ENCODE data around the gene IFI27L2.

The IFI27L2 gene

DNA sequence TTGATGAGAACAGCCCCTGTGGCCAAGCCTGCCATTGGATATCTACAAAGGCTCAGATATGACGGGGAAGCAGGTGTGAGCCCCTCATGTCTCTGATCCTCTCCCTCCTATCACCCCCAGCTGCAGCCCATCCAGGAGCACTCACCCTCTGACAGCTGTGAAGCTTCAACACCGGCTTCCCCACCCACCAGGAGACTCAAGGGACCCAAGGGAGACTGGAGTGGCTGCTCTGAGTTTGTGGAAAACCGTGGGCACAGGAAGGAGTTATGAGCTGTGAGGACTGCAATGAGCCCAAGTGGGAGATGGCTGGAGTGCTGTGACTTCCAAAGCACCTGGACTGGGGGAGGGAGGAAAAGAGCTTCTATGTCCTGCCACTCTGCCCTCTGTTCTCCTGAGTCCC, 7.9 kb downstream of the IFI27L2 start:
- DNase-seq: no peak

DNA sequence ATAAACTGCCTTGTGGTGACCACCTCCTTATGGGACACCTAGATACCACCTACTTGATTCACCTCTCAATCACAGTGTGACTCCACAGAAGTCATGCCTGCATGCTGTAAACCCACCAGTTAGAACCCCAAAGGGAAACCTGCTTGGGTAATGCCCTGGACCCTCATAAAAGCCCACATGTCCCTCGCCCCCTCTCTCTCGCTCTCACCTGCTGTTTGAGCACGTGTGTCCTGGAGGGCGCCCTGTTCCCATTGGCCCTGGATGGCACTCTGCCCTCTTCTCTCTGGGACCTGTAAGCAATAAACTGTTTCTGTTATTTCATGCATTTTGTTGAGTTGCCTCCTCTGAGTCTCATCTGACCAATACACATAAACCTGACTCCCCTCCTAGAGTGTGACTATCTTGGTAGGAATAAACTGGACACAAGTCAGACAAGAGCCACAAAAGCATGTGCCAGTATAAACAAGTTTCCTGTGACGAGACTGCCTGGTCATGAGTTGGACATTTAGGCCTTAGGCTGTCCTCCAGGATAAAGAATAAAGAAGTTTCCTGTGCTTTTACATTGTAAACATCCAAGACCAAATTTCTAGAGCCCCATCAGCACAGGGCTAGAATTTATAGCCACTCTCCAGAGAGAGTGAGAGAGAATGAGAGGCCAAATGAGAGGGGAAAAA, 8.6 kb downstream of the IFI27L2 start:
- no peak for DNase-seq

DNA sequence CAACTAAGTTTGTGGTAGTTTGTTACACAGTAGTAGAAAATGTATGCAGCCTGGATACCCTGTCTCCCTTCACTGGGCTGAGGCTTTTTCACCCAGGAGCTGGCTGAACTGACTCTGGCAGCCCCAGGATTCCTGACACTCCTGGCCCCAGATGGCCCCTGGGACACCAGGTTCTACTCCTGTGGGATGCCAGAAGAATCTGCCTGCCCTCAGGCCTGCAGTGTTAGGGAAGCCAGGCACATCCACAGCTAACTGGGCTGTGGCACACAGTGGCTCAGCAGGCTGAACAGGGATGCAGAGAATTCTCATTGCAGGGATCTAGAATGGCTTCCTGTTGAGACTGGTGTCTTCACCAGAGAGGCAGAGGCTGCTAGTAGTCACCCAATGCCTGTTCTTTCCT, 10.3 kb downstream of the IFI27L2 start:
- no peak for DNase-seq

DNA sequence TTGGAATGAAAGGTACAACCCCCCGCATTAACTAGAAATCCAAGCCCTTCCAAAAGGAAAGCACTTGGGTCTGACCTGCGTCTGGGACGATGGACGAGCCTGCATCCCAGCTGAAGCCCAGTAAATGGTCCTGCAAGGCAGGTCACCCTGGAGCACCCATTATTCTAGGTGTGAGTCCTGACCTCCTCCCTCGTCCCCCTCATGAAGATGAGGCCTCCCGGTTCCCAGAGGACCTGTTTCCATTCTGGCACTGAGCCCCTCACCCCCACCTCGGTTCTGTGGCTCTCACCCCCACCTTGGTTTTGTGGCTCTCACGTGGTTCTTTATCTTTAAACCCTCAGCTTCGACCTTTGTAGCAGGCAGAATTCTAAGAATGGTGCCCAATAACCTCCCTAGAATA, 11.5 kb downstream of the IFI27L2 start:
- DNase-seq: no peak

DNA sequence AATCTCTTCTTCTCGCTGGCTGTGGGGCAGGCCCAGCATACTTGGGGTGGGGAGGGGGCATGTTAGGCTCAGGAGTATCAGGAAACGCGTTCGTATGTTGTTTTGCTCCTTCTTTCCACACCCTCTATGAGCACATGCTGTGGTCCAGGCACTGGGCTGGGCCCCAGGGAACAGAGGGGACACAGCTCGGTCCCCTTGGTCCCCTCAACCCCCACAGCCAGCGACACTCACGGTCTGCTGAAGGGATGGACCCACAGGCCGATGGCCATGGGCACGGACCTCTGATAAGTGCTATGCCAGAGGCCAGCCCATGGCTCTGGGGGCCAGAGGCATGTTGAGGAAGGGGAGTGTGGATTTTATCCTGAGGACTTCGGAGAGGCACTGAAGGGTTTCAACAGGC, 12.7 kb downstream of the IFI27L2 start:
- DNase-seq: no peak

DNA sequence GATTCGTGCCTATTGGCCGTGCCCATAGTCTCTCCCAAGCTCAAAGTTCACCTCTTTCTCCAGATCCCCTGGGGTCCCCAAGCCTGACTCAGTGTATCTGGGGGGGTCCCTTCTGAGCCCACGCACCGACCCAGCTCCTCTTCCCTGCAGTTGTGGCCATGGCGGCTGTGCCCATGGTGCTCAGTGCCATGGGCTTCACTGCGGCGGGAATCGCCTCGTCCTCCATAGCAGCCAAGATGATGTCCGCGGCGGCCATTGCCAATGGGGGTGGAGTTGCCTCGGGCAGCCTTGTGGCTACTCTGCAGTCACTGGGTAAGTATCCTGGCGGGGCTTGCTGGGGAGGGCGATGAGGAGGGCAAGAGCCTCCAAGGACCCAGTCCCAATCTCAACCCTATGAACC, 13.8 kb downstream of the IFI27L2 start:
- no peak for DNase-seq

DNA sequence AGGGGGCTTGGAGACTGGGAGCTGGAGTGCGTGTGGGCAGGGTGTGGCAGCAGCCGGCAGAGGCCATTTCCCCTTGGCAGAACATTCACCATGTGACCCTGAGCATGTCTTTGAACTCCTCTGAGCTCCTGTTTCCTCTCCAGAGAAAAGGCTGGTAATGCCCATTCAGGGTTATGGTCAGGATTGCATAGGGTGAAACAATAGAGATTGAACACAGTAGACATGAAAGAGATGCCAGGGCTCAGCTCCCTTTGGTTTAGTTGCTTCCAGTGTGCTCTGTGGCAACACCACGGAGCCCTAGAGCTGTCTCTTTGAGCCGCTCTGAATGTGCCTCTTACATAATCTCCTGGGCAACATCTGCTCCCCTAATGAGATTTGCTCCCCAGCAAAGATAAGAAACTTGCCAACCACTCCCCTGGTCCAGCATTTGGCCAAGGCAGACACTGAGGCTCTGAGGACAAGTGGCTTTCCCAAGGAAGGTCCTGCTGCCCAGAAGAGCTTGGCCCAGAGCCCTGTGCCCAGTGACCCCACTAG, 14.3 kb downstream of the IFI27L2 start:
- no peak for DNase-seq

DNA sequence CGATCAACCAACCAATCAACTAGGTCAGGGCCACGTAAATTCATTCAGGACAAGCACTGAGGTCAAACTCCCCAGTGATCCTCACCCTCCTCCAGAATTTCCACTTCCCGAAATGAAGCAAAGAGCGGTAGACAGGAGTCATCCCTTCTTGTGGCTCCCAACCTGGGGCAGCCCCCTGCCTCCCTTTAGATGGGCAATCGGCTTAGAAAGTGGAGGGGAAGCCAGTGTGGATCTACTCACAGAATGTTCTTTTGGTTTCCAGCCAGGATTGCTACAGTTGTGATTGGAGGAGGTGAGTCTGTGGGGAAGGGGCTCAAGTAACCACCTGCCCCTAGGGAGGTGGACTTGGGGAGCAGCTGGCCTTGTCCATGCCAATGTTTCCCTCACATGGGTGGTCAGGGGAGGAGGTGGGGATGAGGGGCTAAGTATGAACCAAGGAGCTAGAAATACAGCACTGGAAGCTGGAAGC, 14.8 kb downstream of the IFI27L2 start:
- no peak for DNase-seq

DNA sequence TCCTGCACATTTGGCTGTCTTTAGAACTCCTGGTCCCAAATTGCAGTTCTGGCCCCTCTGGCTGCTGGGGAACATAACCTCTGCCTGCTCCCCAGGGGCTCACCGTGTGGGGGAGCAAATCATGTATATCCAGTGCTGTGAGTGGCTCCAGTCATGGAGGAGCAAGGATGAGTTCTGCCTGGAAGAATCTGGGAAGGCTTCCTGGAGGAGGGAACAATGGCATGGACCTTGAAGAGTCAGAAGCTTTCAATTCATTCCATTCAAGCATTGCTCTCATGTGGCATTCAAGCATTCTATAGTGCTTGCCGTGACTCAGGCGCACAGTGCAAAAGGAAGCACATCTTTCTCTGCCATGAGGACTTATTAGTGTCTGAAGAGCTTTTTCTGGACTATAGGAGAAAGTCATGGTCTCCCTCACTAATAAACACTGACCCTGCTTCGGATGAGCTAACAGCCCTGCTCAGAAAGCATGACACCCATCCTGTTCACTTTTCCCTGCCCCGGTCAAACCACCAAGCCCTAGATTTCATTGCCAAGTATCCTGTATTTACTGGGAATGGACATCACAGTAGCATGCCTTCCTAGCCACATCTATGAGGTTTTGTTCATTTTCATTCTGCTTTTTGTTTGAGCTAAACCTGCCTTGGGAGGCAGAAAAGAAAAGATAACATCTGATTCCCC, 15.4 kb downstream of the IFI27L2 start:
- DNase-seq: no peak

DNA sequence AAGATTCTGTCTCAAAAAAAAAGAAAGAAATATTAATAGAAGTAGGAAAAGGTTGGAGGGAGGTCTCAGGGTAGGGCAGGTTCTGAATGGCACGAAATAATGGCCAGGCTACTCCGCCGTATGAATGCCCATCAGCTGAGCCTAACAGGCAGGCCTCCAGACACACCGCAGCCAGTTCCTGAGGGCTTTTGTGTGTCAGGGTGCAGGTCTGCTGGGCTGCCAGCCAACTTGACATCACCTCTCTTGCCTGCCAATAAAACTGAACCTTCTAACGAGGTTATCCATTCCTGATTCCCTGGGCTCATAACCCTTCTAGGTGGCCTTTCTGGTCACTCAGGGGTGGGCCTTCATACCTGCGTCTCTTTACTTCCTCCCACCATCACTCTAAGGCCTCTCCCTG, 15.9 kb downstream of the IFI27L2 start:
- DNase-seq: no peak

DNA sequence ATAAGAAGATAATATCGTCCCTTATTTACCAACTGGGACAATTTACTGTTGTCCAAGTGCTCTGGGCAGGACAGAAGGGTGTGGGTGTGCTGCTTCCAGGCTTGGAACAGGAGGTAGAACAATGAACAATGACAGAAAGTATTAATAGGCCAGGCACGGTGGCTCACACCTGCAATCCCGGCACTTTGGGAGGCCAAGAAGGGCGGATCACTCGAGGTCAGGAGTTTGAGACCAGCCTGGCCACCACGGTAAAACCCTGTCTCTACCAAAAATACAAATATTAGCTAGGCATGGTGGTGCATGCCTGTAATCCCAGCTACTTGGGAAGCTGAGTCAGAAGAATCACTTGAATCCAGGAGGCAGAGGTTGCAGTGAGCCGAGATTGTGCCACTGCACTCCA, 16.3 kb downstream of the IFI27L2 start:
- DNase-seq: no peak

DNA sequence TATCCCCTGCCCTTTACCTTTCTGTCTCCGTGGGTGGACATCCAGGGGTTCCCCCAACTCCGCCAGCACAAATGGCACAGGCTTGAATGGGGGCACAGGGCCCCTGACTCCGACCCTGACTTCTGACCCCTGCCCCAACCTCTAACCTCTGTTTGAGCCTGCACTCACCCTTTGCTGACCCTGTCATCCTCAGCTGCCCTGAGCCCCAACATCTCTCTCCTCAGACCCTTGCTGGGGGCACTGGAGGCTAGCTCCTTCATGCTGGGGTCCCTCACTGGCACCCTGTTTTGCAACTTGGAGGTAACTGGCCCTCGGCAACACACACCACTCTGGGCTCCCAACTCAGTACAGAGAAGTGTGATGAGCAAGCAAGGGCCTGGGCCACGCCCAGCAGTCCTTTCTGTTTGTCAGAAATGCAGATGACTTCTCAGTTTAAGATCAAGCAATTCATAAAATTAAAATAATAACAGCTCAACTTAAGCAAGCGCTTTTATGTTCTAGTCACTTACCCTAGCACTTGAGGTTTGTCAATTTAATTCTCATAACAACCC, 16.8 kb downstream of the IFI27L2 start:
- DNase-seq: no peak

DNA sequence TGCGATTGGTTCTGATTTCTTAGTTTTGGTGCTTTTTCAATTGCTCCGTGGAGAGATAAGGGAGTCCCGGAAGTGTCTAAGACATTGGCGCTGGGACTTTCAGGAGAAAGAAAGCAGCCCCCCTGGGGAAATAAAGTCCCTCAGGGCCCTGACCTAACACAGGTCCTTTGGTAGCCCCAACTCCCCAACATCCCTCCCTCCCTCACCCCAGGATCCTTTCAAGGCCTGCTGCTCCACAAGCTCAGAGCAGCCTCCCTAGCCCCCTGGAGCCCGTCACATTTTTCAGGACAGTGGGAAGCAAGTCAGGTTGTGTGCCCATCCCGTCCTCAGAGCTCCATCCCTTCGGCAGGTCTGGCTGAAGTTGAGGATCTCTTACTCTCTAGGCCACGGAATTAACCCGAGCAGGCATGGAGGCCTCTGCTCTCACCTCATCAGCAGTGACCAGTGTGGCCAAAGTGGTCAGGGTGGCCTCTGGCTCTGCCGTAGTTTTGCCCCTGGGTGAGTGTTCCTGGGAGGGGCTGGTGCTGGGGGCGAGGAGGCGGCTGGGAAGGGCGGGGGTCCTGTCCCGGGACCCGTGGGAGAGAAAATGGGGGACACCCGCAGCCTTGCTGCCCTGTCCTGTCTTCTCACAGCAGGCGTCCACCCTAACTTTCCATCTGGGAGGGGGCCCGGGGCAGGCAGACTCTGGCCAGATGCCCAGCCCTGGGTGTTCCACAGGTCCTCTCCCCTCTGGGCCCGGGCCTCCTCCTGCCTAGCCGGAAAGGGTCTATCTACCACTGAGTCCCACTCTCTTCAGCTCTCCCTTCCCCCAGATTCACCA, 17.9 kb downstream of the IFI27L2 start:
- DNase-seq: no peak

DNA sequence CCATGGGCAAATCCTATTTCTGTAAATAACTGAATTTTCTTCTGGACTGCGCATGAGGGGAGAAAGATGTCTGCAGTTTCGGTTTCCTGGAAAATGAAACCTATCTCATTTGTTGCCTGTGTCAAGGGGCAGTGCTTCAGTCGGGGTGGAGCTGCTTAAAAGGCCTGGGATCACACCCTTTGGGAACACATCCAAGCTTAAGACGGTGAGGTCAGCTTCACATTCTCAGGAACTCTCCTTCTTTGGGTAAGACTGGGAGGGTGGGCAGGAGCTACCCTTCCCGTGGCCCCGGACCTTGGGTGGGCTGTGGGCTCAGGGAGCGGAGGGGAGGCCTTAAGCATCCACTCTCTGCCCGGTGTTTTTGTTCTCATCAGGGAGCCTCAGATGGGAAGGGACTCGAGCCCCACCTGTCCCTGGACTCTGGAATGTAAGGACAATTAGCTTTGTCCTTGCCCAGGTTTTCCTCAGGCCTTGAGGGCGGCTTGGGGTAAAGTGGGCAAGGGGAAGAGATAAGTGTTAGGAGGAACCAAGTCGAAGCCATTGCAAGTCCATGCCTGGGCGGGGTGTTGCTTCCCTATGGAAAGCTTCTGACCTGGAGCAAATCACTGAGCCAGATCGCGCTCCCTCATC, 18.7 kb downstream of the IFI27L2 start, which contains the start of gene IFI27:
IFI27 (plus strand) TSS at position 185 of the 630 bp plus-strand sequence.
- DNase-seq: no peak

DNA sequence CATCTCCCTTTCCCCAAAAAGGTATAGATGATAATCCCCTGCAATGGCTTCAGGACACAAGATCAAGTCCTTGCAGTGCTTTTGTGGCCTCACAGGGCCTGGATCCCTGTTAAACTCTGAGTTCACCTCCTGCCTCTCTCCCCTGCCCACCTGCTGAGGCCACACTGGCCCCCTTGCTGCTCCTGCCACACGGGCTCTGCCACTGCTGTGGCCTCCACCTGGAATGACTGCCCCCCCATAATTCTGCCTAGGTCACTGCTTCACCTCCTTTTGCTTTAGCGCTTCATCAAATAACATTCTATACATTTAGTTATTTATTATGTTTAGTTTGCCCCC, 19.5 kb downstream of the IFI27L2 start:
- DNase-seq: no peak

DNA sequence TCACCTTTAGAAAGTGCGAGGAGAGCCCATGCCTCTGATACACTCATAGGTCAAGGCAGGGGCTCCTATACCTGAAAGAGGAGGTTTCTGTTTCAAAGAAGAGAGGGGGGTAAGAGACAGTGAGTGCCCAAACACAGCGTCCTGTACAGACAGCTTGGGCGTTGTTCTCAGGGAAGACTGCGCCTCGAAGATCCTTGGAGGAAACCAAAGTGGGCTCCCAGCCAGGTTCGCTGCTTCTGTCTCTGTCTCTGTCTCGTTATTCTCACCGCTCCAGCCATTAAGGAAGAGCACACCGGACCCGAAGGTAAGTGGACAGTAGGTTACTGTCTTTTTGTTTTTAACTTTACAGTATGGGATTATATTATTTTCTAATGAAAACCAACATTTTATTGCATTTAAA, 24.7 kb downstream of the IFI27L2 start:
- DNase-seq: no peak

DNA sequence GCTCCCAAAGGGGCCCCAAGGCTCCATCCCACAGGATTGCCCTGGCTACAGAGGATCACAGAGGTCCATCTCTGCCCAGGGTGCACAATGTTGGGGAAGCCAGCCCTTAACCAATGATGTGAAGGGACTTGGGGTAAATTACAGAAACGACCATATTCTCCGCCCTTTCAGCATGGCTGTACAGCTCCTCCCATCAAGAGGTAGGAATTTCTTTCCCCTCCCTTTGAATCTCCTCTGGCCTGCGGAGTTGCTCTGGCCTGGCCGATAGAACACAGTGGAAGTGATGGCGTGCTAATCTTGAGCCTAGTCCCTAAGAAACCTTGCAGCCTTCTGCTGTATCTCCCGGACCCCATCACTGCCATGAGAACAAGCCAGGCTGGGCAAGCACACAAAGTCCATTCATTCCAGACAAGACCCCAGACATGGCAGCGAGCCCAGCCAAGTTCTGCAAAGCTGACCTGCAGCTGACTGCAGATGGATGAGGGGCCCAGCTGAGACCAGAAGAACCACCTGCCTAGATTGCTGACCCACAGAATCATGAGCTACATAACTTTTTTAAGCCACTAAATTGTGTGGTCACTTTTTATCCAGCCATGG, 25.8 kb downstream of the IFI27L2 start:
- DNase-seq: no peak

DNA sequence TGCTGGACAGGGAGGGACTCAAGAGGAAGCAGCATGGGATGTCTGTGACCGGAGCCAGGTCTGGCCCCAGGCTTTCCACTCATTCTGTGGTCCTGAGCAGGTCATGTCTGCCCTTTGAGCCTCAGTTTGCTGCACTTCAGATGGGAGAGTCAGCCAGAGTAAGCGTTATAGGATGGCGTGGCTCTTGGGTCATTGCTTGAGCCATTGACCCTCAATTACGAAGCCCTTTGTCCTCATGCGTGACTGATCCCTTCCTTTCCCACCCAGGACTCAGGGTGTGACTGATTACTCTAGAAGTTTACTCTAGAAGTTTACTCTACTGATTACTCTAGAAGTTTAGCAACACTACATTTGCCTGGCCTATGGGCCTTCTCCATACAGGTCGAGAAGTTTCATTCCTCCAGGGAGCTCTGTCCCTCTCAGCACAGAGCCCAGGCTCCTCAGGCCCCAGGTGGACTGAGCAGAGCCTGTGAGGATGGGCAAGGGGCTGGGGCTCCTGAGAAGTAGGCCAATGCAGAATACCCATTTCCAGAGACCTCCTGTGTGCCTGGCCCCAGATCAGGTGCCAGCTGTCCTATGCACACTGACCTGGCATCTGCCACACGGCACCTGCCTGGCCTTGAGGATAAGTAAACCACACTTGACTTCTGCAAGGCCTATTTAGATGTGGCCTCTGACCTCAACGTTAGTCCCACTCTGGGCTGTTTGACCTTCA, 26.5 kb downstream of the IFI27L2 start:
- DNase-seq: no peak

DNA sequence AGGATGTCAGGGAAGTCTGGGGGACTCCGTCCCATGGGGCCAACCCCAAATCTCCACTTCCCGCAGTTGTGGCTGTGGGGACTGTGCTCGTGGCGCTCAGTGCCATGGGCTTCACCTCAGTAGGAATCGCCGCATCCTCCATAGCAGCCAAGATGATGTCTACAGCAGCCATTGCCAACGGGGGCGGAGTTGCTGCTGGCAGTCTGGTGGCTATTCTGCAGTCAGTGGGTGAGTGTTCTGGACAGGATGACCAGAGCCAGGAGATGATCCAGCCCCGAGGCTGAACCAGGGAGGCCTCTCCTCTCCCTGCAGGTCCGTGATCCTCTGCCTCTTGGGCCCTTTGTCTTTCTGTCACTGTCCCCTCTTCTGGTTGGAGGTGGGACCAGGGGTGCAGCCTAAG, 27.7 kb downstream of the IFI27L2 start:
- no peak for DNase-seq

DNA sequence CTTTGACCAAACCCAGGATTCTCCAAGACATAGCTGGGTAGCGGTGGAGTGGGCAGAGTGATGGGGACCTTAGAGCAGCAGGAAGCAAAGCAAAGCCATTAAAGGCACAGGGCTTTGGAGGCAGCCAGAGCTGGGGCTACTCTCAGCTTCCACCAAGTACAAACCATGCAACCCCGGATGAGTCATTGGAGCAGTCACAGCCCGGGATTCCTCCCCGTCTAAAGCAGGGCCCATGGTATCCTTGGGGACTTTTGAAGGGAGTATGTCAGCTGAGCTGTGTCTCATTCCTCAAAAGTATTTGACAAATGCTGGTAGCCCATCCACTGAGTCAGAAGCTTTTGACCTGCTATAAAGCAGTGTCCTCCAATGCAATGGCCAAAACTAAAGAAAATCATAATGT, 28.6 kb downstream of the IFI27L2 start:
- no peak for DNase-seq

DNA sequence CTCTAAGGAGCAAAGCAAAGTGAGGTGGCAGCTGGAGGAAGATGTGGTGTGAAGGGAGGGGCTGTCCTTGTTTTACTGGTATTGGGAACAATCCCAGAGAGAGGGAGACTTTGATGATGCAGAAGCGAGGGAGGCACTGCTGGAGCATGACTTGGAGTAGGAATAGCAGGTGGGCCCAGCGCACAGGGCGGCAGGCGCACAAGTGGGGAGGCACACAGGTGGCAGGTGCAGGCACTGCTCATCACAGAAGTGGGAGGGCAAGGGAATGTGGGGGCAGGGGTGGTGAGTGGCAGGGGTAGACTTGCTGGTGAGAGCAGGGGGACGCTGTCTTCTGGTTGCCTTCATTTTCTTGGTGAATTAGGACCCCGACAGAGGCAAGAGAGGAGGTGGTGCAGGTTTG, 30.4 kb downstream of the IFI27L2 start:
- no peak for DNase-seq

Measured in DMS53 (cell line).